ENCODE measurements around the gene KCNH1. TPM values are rescaled to one million over a fixed set of nuclear protein-coding genes. Genes with fewer than 3 reads are reported as not detected.
"Not testable (repeated sequence)": the region's sequence is repeated elsewhere in the genome, so short reads cannot be mapped to it uniquely, and the experiment has no call there.

KCNH1 gene
- total RNA-seq, 2 experiments from 2014 or later, result not detected

DNA sequence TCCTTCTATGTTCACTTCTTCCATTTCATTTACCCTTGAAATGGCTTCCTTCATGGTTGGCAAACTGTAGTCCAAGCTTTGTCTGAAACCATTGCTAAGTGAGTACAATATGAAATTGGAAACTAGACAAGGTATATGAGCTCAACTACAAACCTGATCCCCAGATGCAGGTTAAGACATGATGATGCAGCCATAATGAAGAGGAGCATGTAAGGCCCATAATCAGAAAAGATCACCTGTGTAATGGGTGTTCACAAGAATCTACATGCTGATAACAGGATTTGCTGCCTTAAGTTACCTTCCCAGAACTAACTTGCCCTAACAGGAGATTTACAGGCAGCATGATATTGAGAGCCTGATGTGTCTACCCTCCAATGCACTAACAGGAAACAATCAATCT lies 153.9 kb downstream of the KCNH1 start:
- no peak for DNase-seq
- ChIA-PET CTCF (no interaction called here), POLR2A (no interaction called here)
- peaks cover 14% of the 10 kb centered on the region for H3K9me3 Mint-ChIP-seq
- peaks cover 1% of the 10 kb centered on the region for H3K27me3 Mint-ChIP-seq
- no peaks in the 10 kb centered on the region for H3K4me1 Mint-ChIP-seq (ENCODE audit: low read depth)
- intact Hi-C loops (cut with micrococcal nuclease), result no loop called here
- no peak overlapping the region for H3K27ac Mint-ChIP-seq
- no peak overlapping the region for H3K4me3 Mint-ChIP-seq
- H3K36me3 Mint-ChIP-seq, result no peaks in the 10 kb centered on the region

DNA sequence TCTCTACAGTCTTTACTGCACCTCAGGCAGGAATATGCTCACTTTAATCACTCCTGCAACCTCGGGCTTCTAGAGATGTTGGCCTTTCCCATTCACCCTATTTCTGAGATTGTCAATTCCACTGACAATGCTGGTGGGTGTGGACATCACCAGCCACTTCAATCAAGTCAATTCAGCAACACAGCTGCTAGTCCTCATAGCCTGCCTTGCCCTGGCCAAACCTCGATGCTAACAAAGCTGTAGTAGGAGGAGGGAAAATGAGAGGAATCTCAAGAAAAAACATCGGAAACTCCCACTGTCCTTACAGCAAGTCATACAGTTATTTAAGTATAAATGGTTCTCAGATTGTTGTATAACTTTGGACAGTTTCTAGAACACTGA lies 155.0 kb downstream of the KCNH1 start:
- intact Hi-C loops (cut with micrococcal nuclease), result no loop called here
- Mint-ChIP-seq H3K27ac (no peak overlapping the region), H3K4me3 (no peak overlapping the region), H3K4me1 (ENCODE audit: low read depth) (no peaks in the 10 kb centered on the region), H3K36me3 (no peaks in the 10 kb centered on the region), H3K9me3 (peaks cover 14% of the 10 kb centered on the region), H3K27me3 (no peaks in the 10 kb centered on the region)
- no peak for DNase-seq
- ChIA-PET POLR2A (no interaction called here), CTCF (no interaction called here)

DNA sequence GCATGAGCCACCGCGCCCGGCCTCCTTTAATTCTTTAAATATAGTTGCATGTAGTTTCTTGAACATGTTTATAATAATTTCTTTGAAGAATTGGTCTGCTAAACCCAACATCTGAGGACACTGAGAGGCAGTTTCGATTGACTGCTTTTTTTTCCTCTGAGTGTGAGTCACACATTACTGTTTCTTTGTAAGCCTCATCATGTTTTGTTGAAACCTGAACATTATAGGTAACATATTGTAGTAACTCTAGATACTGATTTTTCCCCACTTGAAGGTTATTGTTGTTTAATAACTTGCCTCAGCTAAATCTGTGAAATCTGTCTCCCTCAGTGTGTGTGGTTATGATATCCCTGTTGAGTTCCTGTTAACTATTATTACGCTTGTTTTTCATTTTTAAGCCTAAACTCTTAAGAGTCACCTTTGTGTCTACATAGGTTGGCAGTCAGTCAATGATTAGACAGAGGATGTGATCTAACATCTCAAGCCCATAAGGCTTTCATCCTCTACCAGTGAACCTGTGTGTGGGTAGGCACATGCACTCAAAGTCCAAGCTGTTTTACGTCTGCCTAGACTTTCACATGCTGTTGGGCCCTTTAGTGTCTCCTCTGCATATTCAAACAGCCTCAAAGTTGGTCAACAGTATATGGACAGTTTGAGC lies 155.5 kb downstream of the KCNH1 start:
- Mint-ChIP-seq H3K4me3 (no peak overlapping the region), H3K4me1 (ENCODE audit: low read depth) (no peaks in the 10 kb centered on the region), H3K27ac (no peak overlapping the region), H3K9me3 (peaks cover 14% of the 10 kb centered on the region), H3K36me3 (no peaks in the 10 kb centered on the region), H3K27me3 (no peaks in the 10 kb centered on the region)
- intact Hi-C loops (cut with micrococcal nuclease), result no loop called here
- ChIA-PET CTCF (no interaction called here), POLR2A (no interaction called here)
- DNase-seq, result no peak

DNA sequence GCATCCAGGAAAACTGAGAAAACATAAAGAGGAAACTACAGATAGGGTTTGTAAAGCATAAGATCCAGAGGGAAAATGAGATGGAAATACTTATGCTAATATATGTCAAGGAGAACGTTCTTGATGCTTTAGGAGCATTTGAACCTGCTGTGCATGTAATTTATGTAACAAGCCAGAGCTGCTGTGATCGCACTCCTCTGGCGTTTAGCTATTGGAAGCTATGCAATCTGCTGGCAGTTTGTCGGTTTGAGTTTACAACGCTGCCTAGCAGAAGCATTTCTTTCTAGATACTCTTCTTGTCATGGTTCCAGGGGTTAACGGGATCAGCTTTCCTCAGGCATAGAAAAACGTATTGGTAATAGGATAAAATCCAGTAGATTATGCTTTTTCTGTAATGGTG lies 182.7 kb downstream of the KCNH1 start:
- no peaks in the 10 kb centered on the region for H3K9me3 Mint-ChIP-seq
- intact Hi-C loops (cut with micrococcal nuclease), result no loop called here
- peaks cover 2% of the 10 kb centered on the region for H3K27me3 Mint-ChIP-seq
- H3K27ac Mint-ChIP-seq, result no peak overlapping the region
- CTCF ChIA-PET, result interaction anchor here (0.7 to 1.0 kb wide), 3 partner anchors 177 to 543 kb away, joined by 3 read pairs; no protein-coding TSS in a partner anchor
- POLR2A ChIA-PET, result no interaction called here
- no peak overlapping the region for H3K4me3 Mint-ChIP-seq
- no peak for DNase-seq
- no peaks in the 10 kb centered on the region for H3K4me1 Mint-ChIP-seq (ENCODE audit: low read depth)
- H3K36me3 Mint-ChIP-seq, result no peaks in the 10 kb centered on the region

DNA sequence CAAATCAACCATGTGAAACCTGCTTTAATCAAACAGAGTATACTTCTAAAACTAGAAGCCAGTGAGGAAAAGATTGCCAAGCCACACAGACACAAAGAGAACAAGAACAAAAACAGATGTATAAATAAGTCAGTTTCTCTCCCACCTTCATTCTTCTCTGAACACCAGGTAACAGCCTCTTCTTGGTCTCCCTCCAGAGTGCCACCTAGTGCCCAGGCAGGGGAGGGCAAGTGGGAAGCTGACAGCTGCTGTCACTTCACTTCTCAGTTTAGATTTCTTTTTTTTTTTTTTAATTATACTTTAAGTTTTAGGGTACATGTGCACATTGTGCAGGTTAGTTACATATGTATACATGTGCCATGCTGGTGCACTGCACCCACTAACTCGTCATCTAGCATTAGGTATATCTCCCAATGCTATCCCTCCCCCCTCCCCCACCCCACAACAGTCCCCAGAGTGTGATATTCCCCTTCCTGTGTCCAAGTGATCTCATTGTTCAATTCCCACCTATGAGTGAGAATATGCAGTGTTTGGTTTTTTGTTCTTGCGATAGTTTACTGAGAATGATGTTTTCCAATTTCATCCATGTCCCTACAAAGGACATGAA lies 183.9 kb downstream of the KCNH1 start:
- H3K9me3 Mint-ChIP-seq; H3K27me3 Mint-ChIP-seq; POLR2A ChIA-PET; H3K4me3 Mint-ChIP-seq; H3K27ac Mint-ChIP-seq; H3K36me3 Mint-ChIP-seq; H3K4me1 Mint-ChIP-seq (ENCODE audit: low read depth): not testable (repeated sequence)
- peak; percentile 71 for DNase-seq
- intact Hi-C loops (cut with micrococcal nuclease), result loop anchor here (1.0 kb wide), 3 partner anchors 366 to 543 kb away; no protein-coding TSS in a partner anchor
- CTCF ChIA-PET, result interaction anchor here (1.0 to 2.1 kb wide), 7 partner anchors 10 to 543 kb away, joined by 3 to 11 read pairs (median 4); partner anchors contain the start of gene KCNH1

DNA sequence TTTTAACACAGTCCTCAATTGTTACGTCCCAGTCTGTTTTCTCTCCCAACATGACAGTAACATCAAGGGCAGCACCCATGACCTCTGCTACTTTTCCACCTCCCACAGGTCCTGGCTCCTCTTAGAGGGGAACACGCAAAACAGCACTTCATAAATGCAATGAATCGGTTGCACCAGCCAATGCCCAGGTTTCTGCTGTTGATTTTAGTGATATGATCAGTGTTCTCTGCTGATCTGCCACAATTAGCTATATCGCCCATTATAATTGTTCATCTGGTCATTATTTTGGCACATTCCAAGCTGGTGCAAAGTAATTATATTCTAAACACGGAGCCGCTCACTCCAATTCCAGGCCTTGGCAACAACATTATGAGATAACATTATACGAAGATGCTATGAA lies 184.5 kb downstream of the KCNH1 start:
- ChIA-PET POLR2A (no interaction called here), CTCF (interaction anchor here (0.7 to 2.1 kb wide), 9 partner anchors 9 to 543 kb away, joined by 3 to 11 read pairs (median 4); partner anchors contain the start of gene KCNH1)
- H3K27me3 Mint-ChIP-seq, result peaks cover 2% of the 10 kb centered on the region
- H3K4me1 Mint-ChIP-seq (ENCODE audit: low read depth), result no peaks in the 10 kb centered on the region
- intact Hi-C loops (cut with micrococcal nuclease), result no loop called here
- H3K9me3 Mint-ChIP-seq, result no peaks in the 10 kb centered on the region
- H3K4me3 Mint-ChIP-seq, result no peak overlapping the region
- no peak for DNase-seq
- H3K27ac Mint-ChIP-seq, result no peak overlapping the region
- no peaks in the 10 kb centered on the region for H3K36me3 Mint-ChIP-seq

DNA sequence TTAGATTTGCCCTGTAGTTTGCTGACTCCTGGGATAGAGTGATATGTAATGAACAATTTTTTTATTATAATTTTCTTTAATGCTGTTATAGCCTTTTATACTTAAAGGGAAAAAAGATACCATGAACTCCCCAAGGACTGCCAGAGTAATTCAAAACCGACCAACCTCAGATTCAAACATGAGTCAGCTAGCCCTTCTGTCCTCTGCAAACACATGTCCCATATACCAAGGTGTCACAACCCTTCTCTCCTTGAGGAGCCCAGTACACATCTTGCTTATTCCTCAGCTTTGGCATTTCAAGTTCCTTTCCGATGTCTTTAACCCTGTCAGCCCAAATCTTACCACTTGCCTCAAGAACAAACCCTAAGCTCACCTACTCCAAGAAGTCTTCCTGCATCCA lies 184.9 kb downstream of the KCNH1 start:
- Mint-ChIP-seq H3K4me3 (no peak overlapping the region), H3K4me1 (ENCODE audit: low read depth) (no peaks in the 10 kb centered on the region), H3K9me3 (no peaks in the 10 kb centered on the region), H3K27me3 (peaks cover 2% of the 10 kb centered on the region), H3K36me3 (no peaks in the 10 kb centered on the region), H3K27ac (no peak overlapping the region)
- CTCF ChIA-PET, result interaction anchor here (0.7 to 2.1 kb wide), 9 partner anchors 14 to 829 kb away, joined by 3 to 11 read pairs (median 4); partner anchors contain the start of gene KCNH1
- POLR2A ChIA-PET, result no interaction called here
- intact Hi-C loops (cut with micrococcal nuclease), result no loop called here
- no peak for DNase-seq

DNA sequence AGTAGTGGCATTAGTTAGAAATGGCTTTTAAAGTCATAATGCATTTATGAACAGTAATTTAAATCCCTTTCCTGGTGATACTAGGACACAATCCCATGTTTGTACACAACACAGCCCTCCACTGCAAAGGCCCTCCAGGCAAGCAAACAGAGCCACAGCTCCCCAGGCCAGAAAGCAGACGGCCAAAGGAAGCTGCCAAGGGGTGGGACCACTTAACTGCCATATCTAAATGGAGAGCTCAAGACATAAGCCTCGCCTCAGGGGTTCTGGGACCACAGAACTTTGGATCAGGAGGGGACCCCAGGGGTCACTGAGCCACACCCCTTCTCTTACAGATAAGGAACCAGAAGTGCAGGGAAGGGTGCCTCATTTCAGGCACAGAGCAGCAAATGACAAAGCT lies 189.7 kb downstream of the KCNH1 start:
- Mint-ChIP-seq H3K4me3 (no peak overlapping the region), H3K27me3 (peaks cover 2% of the 10 kb centered on the region), H3K36me3 (no peaks in the 10 kb centered on the region), H3K9me3 (no peaks in the 10 kb centered on the region), H3K27ac (no peak overlapping the region), H3K4me1 (ENCODE audit: low read depth) (peaks cover 2% of the 10 kb centered on the region)
- intact Hi-C loops (cut with micrococcal nuclease), result no loop called here
- CTCF ChIA-PET, result no interaction called here
- no peak for DNase-seq
- POLR2A ChIA-PET, result no interaction called here

DNA sequence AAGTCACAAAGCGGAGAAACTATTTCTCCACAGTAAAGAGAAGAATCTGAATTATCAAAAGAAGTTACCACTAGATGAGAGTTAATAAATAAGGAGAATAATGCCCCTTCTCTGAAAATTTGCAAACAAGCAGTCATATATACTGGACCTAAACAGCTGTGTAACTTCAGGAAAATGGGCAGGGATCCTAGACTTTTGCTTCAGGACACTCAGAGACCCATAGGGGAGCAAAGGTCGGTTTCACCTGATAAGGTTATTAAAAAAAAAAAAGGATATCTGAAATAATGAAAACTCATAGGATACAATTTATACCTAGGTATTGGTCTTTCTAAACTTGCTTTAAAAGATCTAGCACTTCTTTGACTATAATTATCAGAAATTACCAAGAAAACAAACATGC lies 191.4 kb downstream of the KCNH1 start:
- Mint-ChIP-seq H3K4me1 (ENCODE audit: low read depth) (peaks cover 2% of the 10 kb centered on the region), H3K36me3 (no peaks in the 10 kb centered on the region), H3K9me3 (no peaks in the 10 kb centered on the region), H3K27ac (no peak overlapping the region), H3K4me3 (no peak overlapping the region), H3K27me3 (peaks cover 2% of the 10 kb centered on the region)
- intact Hi-C loops (cut with micrococcal nuclease), result no loop called here
- ChIA-PET POLR2A (no interaction called here), CTCF (no interaction called here)
- no peak for DNase-seq

DNA sequence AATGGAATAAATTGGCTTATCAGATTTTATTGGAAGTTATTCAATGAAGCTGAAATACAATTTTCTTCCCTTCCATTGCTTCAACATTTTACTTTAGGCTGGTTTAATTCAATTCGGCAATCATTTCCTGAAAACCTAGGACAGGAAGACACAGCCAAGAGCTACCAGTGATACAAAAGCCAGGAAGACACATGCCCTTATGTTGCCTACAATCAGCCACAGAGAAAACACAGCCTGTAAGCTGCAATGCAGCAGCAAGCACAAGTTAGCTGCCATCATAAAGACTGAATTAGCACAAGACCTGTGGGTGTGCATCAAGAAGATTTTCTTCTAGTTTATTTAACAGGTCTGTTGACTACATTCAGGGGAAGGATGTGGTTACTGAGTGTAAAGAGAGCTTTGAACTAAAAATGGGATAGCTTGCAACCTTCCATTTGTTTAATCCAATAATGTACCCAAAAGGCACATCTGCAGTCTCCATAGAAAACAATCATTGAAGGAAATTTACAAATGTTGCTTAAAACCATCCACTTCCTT lies 193.8 kb downstream of the KCNH1 start:
- Mint-ChIP-seq H3K4me1 (ENCODE audit: low read depth) (peaks cover 2% of the 10 kb centered on the region), H3K27me3 (no peaks in the 10 kb centered on the region), H3K4me3 (no peak overlapping the region), H3K36me3 (no peaks in the 10 kb centered on the region), H3K27ac (no peak overlapping the region), H3K9me3 (no peaks in the 10 kb centered on the region)
- DNase-seq, result no peak
- ChIA-PET CTCF (interaction anchor here (0.6 to 1.2 kb wide), 2 partner anchors 10 to 13 kb away, joined by 4 read pairs; no protein-coding TSS in a partner anchor), POLR2A (no interaction called here)
- intact Hi-C loops (cut with micrococcal nuclease), result no loop called here

DNA sequence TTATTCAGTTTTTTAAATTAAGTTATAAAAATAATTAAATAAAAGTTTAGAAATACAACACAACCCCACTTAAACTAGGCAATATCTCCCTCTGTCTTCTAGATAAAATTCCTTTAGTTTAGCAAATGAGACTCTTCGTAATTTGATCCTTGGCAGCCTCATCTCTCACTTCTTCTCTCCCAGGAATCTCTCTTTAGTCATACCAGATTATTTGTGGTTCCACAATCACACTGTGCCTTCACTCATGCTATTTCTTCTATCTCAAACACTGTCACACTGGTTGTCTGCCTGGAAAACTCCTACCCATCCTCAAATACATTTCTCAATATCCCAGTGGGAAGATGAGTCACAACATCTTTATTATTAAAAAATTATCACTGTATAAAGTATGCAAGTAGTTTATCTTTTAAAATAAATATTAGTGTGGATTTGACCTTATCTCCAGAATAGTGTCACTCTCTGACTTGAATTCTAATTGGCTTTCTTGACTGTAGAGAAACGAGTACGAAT lies 195.5 kb downstream of the KCNH1 start:
- no peak overlapping the region for H3K27ac Mint-ChIP-seq
- no peaks in the 10 kb centered on the region for H3K27me3 Mint-ChIP-seq
- ChIA-PET CTCF (no interaction called here), POLR2A (no interaction called here)
- peaks cover 2% of the 10 kb centered on the region for H3K4me1 Mint-ChIP-seq (ENCODE audit: low read depth)
- DNase-seq, result no peak
- no peaks in the 10 kb centered on the region for H3K36me3 Mint-ChIP-seq
- intact Hi-C loops (cut with micrococcal nuclease), result no loop called here
- no peak overlapping the region for H3K4me3 Mint-ChIP-seq
- no peaks in the 10 kb centered on the region for H3K9me3 Mint-ChIP-seq

DNA sequence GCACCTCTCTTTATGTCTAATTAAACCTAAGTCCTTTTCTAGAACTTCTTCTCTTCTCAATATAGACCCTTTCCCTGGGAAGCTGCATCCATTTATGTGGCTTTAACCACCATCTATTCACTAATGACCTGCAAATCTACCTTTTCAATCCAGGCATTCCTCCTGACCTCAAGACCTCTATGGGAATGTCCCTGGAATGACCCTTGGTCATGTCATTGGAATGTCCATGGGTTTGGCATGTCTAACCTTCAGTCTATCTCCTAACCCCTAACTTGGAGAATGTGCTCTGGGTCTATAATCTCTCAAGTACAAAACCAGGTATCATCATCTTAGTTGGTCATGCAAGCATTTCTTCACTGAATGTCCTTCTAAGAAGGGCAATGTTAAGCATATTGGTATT lies 196.1 kb downstream of the KCNH1 start:
- intact Hi-C loops (cut with micrococcal nuclease), result no loop called here
- H3K4me1 Mint-ChIP-seq (ENCODE audit: low read depth), result peaks cover 2% of the 10 kb centered on the region
- CTCF ChIA-PET, result no interaction called here
- POLR2A ChIA-PET, result interaction anchor here (0.6 kb wide), 1 partner anchor 26 kb away, joined by 5 read pairs; no protein-coding TSS in a partner anchor
- H3K27me3 Mint-ChIP-seq, result no peaks in the 10 kb centered on the region
- no peak for DNase-seq
- no peak overlapping the region for H3K27ac Mint-ChIP-seq
- H3K9me3 Mint-ChIP-seq, result no peaks in the 10 kb centered on the region
- H3K4me3 Mint-ChIP-seq, result no peak overlapping the region
- H3K36me3 Mint-ChIP-seq, result no peaks in the 10 kb centered on the region

DNA sequence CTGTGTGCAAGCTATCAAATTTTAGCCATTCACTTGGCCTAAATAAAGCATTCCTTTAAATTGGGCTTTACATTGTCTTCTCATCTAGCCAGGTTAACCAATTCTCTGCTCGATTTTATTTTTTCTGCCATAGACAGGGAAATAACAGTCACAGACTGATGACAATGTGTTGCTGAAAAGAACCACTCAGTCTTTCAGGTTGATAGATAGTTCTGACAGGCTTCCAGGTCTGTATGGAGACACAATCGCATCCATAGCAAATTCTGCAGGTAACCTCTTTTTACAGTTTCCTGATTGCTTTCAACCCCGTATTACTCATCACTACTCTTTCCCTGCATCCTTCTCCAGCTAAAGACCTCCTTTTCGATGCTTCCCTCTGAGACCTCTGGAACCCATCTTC lies 198.0 kb downstream of the KCNH1 start:
- Mint-ChIP-seq H3K9me3 (no peaks in the 10 kb centered on the region), H3K27ac (no peak overlapping the region), H3K4me3 (no peak overlapping the region), H3K4me1 (ENCODE audit: low read depth) (peaks cover 2% of the 10 kb centered on the region), H3K36me3 (no peaks in the 10 kb centered on the region), H3K27me3 (no peaks in the 10 kb centered on the region)
- ChIA-PET CTCF (no interaction called here), POLR2A (no interaction called here)
- no peak for DNase-seq
- intact Hi-C loops (cut with micrococcal nuclease), result no loop called here
